ENCODE measurements around the gene COG2. TPM values are rescaled to one million over a fixed set of nuclear protein-coding genes. Genes with fewer than 3 reads are reported as not detected.

COG2 gene
- total and polyA plus RNA-seq, 2 of the 13 experiments (the other 11 are each of a cell fraction or from before 2014, with no cell fraction given) = 16.8 to 36.3 TPM

DNA sequence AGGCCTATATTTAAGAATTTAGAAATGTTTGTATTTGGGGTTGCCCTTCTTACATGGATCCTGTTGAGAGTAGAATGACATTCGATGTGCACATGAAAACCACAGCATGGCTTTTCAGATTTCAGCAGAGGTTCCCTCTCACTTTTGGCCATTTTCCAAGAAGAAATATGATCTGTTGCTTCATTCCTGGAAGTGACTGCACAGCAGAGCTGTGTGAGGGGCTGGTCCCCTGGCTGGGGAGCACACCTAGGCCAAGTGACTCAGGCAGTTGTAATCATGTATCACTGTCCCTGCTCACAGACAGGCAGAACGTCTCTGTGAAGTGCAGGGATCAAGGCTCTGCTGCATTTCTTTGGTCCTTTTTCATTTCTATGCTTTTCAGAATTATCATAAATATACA lies 39.3 kb downstream of the COG2 start (continued):
- TF ChIP-seq, protein P1, sequence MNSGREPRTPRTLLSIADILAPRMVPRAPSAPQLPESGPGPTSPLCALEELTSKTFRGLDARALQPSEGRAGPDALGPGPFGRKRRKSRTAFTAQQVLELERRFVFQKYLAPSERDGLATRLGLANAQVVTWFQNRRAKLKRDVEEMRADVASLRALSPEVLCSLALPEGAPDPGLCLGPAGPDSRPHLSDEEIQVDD (CRISPR knock-in tag; IDR thresholded peaks at IDR 0.05; ENCODE audit: borderline replicate concordance) = no peak
- TF ChIP-seq NBN (conservative IDR thresholded peaks at IDR 0.05) (no peak), ZNF629 (CRISPR knock-in tag; conservative IDR thresholded peaks at IDR 0.05) (no peak), SOX6 (IDR thresholded peaks at IDR 0.05) (no peak), SOX6 (CRISPR knock-in tag; IDR thresholded peaks at IDR 0.05) (peak; percentile 50), FOXA3 (CRISPR knock-in tag; IDR thresholded peaks at IDR 0.05) (peak; percentile 48), EP300 (IDR thresholded peaks at IDR 0.05; ENCODE audit: low read depth in 2 of 2, low read length in 2 of 2) (peak in 1 of 2 experiments; percentile 61; a peak in 1 of 4 replicates), EP300 (CRISPR knock-in tag; IDR thresholded peaks at IDR 0.05; ENCODE audit: borderline replicate concordance) (no peak), SOX5 (CRISPR knock-in tag; IDR thresholded peaks at IDR 0.05; ENCODE audit: borderline replicate concordance) (peak; percentile 43; the same call in 1 of the 2 replicates), MTA1 (CRISPR knock-in tag; IDR thresholded peaks at IDR 0.05; ENCODE audit: borderline replicate concordance) (no peak), ZFP1 (CRISPR knock-in tag; IDR thresholded peaks at IDR 0.05) (no peak), GLI4 (CRISPR knock-in tag; IDR thresholded peaks at IDR 0.05; ENCODE audit: borderline replicate concordance) (no peak), ISX (CRISPR knock-in tag; conservative IDR thresholded peaks at IDR 0.05) (no peak), ZNF614 (CRISPR knock-in tag; IDR thresholded peaks at IDR 0.05; ENCODE audit: borderline replicate concordance) (peak; percentile 24; the same call in 1 of the 2 replicates), RARA (CRISPR knock-in tag; IDR thresholded peaks at IDR 0.05) (peak; percentile 75), RBM22 (optimal IDR thresholded peaks at IDR 0.05; ENCODE audit: low read length) (no peak), PTBP1 (IDR thresholded peaks at IDR 0.05; ENCODE audit: low read depth, low read length, poor library complexity, severe bottlenecking) (no peak), ZNF326 (CRISPR knock-in tag; IDR thresholded peaks at IDR 0.05; ENCODE audit: borderline replicate concordance) (no peak), MED8 (CRISPR knock-in tag; IDR thresholded peaks at IDR 0.05; ENCODE audit: insufficient replicate concordance) (no peak), GATAD2A (CRISPR knock-in tag; IDR thresholded peaks at IDR 0.05) (peak; percentile 74), SAP130 (CRISPR knock-in tag; IDR thresholded peaks at IDR 0.05; ENCODE audit: low read depth) (peak; percentile 69), NFIB (CRISPR knock-in tag; IDR thresholded peaks at IDR 0.05; ENCODE audit: borderline replicate concordance) (no peak)
- TF ChIP-seq, protein P2, sequence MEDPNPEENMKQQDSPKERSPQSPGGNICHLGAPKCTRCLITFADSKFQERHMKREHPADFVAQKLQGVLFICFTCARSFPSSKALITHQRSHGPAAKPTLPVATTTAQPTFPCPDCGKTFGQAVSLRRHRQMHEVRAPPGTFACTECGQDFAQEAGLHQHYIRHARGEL (CRISPR knock-in tag; IDR thresholded peaks at IDR 0.05) = no peak
- TF ChIP-seq, protein P3, sequence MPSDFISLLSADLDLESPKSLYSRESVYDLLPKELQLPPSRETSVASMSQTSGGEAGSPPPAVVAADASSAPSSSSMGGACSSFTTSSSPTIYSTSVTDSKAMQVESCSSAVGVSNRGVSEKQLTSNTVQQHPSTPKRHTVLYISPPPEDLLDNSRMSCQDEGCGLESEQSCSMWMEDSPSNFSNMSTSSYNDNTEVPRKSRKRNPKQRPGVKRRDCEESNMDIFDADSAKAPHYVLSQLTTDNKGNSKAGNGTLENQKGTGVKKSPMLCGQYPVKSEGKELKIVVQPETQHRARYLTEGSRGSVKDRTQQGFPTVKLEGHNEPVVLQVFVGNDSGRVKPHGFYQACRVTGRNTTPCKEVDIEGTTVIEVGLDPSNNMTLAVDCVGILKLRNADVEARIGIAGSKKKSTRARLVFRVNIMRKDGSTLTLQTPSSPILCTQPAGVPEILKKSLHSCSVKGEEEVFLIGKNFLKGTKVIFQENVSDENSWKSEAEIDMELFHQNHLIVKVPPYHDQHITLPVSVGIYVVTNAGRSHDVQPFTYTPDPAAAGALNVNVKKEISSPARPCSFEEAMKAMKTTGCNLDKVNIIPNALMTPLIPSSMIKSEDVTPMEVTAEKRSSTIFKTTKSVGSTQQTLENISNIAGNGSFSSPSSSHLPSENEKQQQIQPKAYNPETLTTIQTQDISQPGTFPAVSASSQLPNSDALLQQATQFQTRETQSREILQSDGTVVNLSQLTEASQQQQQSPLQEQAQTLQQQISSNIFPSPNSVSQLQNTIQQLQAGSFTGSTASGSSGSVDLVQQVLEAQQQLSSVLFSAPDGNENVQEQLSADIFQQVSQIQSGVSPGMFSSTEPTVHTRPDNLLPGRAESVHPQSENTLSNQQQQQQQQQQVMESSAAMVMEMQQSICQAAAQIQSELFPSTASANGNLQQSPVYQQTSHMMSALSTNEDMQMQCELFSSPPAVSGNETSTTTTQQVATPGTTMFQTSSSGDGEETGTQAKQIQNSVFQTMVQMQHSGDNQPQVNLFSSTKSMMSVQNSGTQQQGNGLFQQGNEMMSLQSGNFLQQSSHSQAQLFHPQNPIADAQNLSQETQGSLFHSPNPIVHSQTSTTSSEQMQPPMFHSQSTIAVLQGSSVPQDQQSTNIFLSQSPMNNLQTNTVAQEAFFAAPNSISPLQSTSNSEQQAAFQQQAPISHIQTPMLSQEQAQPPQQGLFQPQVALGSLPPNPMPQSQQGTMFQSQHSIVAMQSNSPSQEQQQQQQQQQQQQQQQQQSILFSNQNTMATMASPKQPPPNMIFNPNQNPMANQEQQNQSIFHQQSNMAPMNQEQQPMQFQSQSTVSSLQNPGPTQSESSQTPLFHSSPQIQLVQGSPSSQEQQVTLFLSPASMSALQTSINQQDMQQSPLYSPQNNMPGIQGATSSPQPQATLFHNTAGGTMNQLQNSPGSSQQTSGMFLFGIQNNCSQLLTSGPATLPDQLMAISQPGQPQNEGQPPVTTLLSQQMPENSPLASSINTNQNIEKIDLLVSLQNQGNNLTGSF (CRISPR knock-in tag; IDR thresholded peaks at IDR 0.05) = no peak
- TF ChIP-seq, protein P4, sequence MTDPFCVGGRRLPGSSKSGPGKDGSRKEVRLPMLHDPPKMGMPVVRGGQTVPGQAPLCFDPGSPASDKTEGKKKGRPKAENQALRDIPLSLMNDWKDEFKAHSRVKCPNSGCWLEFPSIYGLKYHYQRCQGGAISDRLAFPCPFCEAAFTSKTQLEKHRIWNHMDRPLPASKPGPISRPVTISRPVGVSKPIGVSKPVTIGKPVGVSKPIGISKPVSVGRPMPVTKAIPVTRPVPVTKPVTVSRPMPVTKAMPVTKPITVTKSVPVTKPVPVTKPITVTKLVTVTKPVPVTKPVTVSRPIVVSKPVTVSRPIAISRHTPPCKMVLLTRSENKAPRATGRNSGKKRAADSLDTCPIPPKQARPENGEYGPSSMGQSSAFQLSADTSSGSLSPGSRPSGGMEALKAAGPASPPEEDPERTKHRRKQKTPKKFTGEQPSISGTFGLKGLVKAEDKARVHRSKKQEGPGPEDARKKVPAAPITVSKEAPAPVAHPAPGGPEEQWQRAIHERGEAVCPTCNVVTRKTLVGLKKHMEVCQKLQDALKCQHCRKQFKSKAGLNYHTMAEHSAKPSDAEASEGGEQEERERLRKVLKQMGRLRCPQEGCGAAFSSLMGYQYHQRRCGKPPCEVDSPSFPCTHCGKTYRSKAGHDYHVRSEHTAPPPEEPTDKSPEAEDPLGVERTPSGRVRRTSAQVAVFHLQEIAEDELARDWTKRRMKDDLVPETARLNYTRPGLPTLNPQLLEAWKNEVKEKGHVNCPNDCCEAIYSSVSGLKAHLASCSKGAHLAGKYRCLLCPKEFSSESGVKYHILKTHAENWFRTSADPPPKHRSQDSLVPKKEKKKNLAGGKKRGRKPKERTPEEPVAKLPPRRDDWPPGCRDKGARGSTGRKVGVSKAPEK (CRISPR knock-in tag; IDR thresholded peaks at IDR 0.05; ENCODE audit: borderline replicate concordance) = no peak
